Activated B cell treated with CpG ODN at 0.5 μM for 24 hours (primary cell): ENCODE data around the gene TMUB1. TPM values are rescaled to one million over a fixed set of nuclear protein-coding genes. Genes with fewer than 3 reads are reported as not detected.

Experiments used
- ATAC-seq: fragments of 200-7000 bp; cut with Tn5 transposase; one replicate; pipeline ENCODE4 v1.10.0; 2021; ENCODE audit warnings: low read depth, mild to moderate bottlenecking, moderate library complexity
- CTCF ChIA-PET: fragments of 350-600 bp; sonication (Branson Sonifier 250); formaldehyde crosslinking; loops from one replicate; lab custom pipeline; 2021; ENCODE audit warnings: antibody characterized with exemption; lab: Charles Lee
- POLR2A ChIA-PET: fragments of 350-600 bp; sonication (Branson Sonifier 250); formaldehyde crosslinking; loops from one replicate; lab custom pipeline; 2021; ENCODE audit warnings: antibody characterized with exemption; lab: Charles Lee
- DNase-seq: peaks from one replicate; pipeline ENCODE4 v3.0.0; 2022
- H3K27ac Mint-ChIP-seq: one replicate; pipeline ENCODE4 v1.8.0; 2020; ENCODE audit warnings: mixed read lengths
- H3K27me3 Mint-ChIP-seq: one replicate; pipeline ENCODE4 v1.8.0; 2021; ENCODE audit warnings: mixed read lengths
- H3K36me3 Mint-ChIP-seq: one replicate; pipeline ENCODE4 v1.8.0; 2021; ENCODE audit warnings: low read depth, mixed read lengths
- H3K4me1 Mint-ChIP-seq: one replicate; pipeline ENCODE4 v1.8.0; 2021; ENCODE audit warnings: mixed read lengths
- H3K4me3 Mint-ChIP-seq: one replicate; pipeline ENCODE4 v1.8.0; 2020; ENCODE audit warnings: mild to moderate bottlenecking, mixed read lengths
- H3K9me3 Mint-ChIP-seq: one replicate; pipeline ENCODE4 v1.8.0; 2020; ENCODE audit warnings: mixed read lengths
- intact Hi-C: fragments of 100-400 bp; cut with micrococcal nuclease; formaldehyde crosslinking; loops from one replicate; pipeline ENCODE4 v1.15.1; 2024
- total RNA-seq: library from RNA; stranded (reverse); gene quantifications from 2 replicates; pipeline ENCODE4 v1.2.3, GENCODE V29; 2022
- TF ChIP-seq, protein P1 (sequence below): fragments of 200-600 bp; IDR thresholded peaks from one replicate; pipeline ENCODE4 v1.8.0; 2022; ENCODE audit warnings: antibody characterized with exemption, mild to moderate bottlenecking

Gene TMUB1
- total RNA-seq, 1 donor from 2014 or later, result 40.5 TPM

DNA sequence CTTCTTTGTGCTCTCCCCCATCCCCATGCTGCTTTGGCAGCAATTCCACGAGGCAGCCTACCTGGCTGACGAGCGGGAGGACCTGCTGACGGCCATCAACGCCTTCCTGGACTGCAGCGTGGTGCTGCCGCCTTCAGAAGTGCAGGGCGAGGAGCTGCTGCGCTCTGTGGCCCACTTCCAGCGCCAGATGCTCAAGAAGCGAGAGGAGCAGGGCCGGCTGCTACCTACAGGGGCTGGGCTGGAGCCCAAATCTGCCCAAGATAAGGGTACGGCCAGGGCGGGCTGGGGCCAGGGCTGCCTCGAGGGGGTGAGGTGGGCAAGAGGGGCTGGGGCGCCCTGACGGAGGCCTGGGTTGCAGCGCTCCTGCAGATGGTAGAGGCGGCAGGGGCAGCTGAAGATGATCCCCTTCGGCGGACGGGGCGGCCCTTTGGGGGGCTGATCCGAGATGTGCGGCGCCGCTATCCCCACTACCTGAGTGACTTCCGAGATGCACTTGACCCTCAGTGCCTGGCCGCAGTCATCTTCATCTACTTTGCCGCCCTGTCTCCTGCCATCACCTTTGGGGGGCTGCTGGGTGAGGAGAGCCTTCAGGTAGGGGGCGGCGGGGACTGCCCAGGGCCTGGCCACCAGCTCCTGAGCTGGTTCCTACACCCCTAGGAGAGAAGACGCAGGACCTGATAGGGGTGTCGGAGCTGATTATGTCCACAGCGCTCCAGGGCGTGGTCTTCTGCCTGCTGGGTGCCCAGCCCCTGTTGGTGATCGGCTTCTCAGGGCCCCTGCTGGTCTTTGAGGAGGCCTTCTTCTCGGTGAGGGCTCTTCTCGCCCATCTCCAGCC, 12.0 kb downstream of the TMUB1 start:
- H3K4me1 Mint-ChIP-seq, result no peaks in the 10 kb centered on the region
- H3K27me3 Mint-ChIP-seq, result no peaks in the 10 kb centered on the region
- TF ChIP-seq, protein P1, sequence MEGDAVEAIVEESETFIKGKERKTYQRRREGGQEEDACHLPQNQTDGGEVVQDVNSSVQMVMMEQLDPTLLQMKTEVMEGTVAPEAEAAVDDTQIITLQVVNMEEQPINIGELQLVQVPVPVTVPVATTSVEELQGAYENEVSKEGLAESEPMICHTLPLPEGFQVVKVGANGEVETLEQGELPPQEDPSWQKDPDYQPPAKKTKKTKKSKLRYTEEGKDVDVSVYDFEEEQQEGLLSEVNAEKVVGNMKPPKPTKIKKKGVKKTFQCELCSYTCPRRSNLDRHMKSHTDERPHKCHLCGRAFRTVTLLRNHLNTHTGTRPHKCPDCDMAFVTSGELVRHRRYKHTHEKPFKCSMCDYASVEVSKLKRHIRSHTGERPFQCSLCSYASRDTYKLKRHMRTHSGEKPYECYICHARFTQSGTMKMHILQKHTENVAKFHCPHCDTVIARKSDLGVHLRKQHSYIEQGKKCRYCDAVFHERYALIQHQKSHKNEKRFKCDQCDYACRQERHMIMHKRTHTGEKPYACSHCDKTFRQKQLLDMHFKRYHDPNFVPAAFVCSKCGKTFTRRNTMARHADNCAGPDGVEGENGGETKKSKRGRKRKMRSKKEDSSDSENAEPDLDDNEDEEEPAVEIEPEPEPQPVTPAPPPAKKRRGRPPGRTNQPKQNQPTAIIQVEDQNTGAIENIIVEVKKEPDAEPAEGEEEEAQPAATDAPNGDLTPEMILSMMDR, result no peak
- ATAC-seq, result no peak
- DNase-seq, result no peak
- H3K36me3 Mint-ChIP-seq, result peaks cover 67% of the 10 kb centered on the region
- H3K27ac Mint-ChIP-seq, result no peak overlapping the region
- no peaks in the 10 kb centered on the region for H3K9me3 Mint-ChIP-seq
- ChIA-PET POLR2A (no interaction called here), CTCF (no interaction called here)
- intact Hi-C loops, result no loop called here
- no peak overlapping the region for H3K4me3 Mint-ChIP-seq

DNA sequence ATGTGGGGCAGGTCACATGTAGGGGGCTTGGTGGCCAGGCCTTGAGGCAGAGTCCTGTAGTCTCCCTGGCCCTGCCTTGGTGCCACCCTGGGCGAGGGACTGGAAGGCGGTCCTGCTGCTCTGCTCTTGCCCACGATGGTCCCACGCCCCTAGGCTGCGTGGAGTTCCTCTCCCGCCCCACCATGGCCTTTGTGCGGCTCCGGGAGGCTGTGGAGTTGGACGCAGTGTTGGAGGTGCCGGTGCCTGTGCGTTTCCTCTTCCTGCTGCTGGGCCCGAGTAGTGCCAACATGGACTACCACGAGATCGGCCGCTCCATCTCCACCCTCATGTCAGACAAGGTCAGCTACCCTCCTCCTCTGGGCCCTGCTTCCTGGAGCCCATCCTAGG, 12.7 kb downstream of the TMUB1 start:
- TF ChIP-seq, protein P1, result no peak
- Mint-ChIP-seq H3K9me3 (no peaks in the 10 kb centered on the region), H3K4me1 (no peaks in the 10 kb centered on the region), H3K27me3 (no peaks in the 10 kb centered on the region), H3K4me3 (no peak overlapping the region), H3K36me3 (peaks cover 63% of the 10 kb centered on the region), H3K27ac (no peak overlapping the region)
- POLR2A ChIA-PET, result no interaction called here
- no peak for ATAC-seq
- intact Hi-C loops, result no loop called here
- DNase-seq, result no peak
- CTCF ChIA-PET, result no interaction called here

DNA sequence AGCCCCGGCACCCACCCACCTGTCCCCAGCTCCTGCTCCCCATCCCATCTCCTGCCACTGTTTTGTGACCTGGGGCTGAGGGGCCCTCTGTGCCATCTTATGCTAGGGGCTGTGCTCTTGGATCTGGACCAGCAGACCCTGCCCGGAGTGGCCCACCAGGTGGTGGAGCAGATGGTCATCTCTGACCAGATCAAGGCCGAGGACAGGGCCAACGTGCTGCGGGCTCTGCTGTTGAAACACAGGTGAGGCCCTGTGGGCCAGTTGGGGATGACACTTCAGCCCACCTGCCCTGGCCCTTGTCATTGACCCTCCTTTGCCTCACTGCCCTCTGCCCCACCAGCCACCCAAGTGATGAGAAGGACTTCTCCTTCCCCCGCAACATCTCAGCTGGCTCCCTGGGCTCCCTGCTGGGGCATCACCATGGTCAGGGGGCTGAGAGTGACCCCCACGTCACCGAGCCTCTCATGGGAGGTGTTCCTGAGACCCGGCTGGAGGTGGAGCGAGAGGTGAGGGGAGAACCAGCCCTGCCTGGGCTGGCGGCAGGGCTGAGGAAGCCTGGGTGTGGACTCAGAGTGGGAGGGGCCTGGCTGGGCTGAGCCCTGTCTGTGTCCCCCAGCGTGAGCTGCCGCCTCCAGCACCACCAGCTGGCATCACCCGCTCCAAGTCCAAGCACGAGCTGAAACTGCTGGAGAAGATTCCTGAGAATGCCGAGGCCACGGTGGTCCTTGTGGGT, 13.3 kb downstream of the TMUB1 start:
- Mint-ChIP-seq H3K4me1 (no peaks in the 10 kb centered on the region), H3K9me3 (no peaks in the 10 kb centered on the region), H3K27me3 (no peaks in the 10 kb centered on the region), H3K4me3 (no peak overlapping the region), H3K27ac (no peak overlapping the region), H3K36me3 (peaks cover 65% of the 10 kb centered on the region)
- ATAC-seq (no peak), DNase-seq (no peak)
- intact Hi-C loops, result no loop called here
- TF ChIP-seq, protein P1, result no peak
- ChIA-PET CTCF (no interaction called here), POLR2A (no interaction called here)

DNA sequence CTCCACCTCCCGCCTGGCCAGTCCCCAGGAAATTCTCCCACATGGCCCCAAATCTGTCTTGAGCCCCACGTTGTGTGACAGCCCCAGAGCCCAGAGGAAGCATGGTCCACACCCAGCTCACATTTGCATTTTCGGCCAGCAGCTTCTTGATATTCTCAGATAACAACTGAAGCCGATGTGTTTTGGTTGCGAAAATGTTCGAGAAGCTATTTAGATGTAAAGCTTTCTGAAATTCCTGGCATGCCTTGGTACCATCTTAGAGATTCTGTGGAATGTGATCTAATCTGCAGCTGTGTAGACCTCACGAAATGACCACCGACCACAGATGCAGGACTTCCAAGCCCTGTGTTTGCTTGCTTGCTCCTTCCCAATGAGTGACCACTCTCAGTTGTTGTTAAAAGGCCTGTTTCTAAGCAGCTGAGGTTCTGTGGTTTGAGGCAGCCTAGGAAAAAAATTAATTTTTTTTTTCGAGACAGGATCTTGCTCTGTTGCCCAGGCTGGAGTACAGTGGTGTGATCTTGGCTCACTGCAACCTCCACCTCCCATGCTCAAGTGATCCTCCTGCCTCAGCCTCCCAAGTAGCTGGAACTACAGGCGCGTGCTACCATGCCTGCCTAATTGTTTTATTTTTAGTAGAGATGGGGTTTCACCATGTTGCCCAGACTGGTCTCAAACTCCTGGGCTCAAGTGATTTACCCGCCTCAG, 15.1 kb downstream of the TMUB1 start:
- Mint-ChIP-seq H3K27me3 (no peaks in the 10 kb centered on the region), H3K36me3 (peaks cover 63% of the 10 kb centered on the region), H3K27ac (no peak overlapping the region), H3K4me1 (no peaks in the 10 kb centered on the region), H3K4me3 (no peak overlapping the region), H3K9me3 (no peaks in the 10 kb centered on the region)
- ATAC-seq, result no peak
- no peak for DNase-seq
- TF ChIP-seq, protein P1, result no peak
- CTCF ChIA-PET, result no interaction called here
- POLR2A ChIA-PET, result interaction anchor here (1.4 kb wide), 1 partner anchor 40 kb away, joined by 3 read pairs; the partner anchor contains the start of gene ABCB8
- intact Hi-C loops, result no loop called here
